ENCODE data around the gene ARHGEF1. TPM values are rescaled to one million over a fixed set of nuclear protein-coding genes. Genes with fewer than 3 reads are reported as not detected.

ARHGEF1 gene
- total and polyA plus RNA-seq, 2 donors (not counting 1 experiment from before 2014, with no cell fraction given) = 21.6 to 23.9 TPM

DNA sequence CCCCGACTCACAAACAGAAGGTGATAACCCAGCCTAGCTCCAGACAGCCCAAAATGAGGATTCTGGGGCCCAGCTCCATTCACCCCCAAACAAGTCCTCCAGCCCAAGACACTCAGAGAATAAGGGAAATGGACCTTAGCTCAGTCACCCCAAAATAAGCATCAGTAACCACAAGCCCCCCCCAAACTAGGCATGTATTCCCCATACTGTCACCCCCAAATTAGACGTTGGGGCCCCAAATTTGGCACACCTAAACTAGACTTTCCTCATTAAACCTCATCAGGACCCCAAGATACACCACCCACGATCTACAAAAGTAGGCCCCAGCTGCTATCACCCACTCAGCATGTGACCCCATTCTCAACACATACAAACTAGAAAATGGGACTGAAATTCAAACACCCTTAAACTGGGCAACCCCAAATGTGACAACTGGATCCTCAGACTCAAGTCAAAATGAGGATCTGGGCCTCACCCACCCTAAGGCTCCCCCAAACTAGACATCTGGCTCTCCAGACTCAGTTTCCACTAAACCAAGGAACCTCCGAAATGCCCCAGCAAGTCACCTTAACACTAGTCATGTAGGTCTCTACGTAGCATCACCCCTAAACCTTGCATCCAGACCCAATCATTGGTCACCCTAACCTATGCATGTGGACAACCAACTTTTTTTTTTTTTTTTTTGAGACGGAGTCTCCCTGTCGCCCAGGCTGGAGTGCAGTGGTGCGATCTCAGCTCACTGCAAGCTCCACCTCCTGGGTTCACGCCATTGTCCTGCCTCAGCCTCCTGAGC is 58.6 kb downstream of the ARHGEF1 start:
- Histone ChIP-seq H3K9ac (ENCODE audit: insufficient read depth, low read length) (no peak overlapping the region), H3K79me2 (ENCODE audit: control insufficient read depth, insufficient read depth, low read length) (no peaks in the 10 kb centered on the region), H3K36me3 (ENCODE audit: control insufficient read depth, insufficient read depth, low read length) (no peaks in the 10 kb centered on the region), H3K4me1 (ENCODE audit: control insufficient read depth, extremely low read depth, insufficient read depth, low read length) (no peaks in the 10 kb centered on the region), H3K4me2 (ENCODE audit: extremely low read depth, insufficient read depth, low read length) (no peak overlapping the region), H3K27me3 (ENCODE audit: control insufficient read depth, insufficient read depth, low read length) (peaks cover 4% of the 10 kb centered on the region), H3K27ac (ENCODE audit: insufficient read depth, low read length) (no peak overlapping the region), H4K20me1 (ENCODE audit: control insufficient read depth, extremely low read depth, insufficient read depth, low read length) (no peaks in the 10 kb centered on the region), H2AFZ (ENCODE audit: low read length) (no peak overlapping the region), H3K9me3 (ENCODE audit: control insufficient read depth, insufficient read depth, low read depth, low read length) (no peaks in the 10 kb centered on the region), H3K4me3 (replicated peaks in 1 of 4; ENCODE audit: control extremely low read depth in 1 of 4, insufficient read depth in 1 of 4, low read depth in 3 of 4, low read length in 4 of 4) (no peak overlapping the region)
- no peak for DNase-seq (ENCODE audit: low read depth in 2 of 2)
- TF ChIP-seq, protein P1, sequence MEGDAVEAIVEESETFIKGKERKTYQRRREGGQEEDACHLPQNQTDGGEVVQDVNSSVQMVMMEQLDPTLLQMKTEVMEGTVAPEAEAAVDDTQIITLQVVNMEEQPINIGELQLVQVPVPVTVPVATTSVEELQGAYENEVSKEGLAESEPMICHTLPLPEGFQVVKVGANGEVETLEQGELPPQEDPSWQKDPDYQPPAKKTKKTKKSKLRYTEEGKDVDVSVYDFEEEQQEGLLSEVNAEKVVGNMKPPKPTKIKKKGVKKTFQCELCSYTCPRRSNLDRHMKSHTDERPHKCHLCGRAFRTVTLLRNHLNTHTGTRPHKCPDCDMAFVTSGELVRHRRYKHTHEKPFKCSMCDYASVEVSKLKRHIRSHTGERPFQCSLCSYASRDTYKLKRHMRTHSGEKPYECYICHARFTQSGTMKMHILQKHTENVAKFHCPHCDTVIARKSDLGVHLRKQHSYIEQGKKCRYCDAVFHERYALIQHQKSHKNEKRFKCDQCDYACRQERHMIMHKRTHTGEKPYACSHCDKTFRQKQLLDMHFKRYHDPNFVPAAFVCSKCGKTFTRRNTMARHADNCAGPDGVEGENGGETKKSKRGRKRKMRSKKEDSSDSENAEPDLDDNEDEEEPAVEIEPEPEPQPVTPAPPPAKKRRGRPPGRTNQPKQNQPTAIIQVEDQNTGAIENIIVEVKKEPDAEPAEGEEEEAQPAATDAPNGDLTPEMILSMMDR (conservative IDR thresholded peaks at IDR 0.05 in 1 of 2, IDR thresholded peaks at IDR 0.05 in 1 of 2; ENCODE audit: low read depth in 1 of 2, low read length in 2 of 2) = no peak
- no peak for TF ChIP-seq EZH2 (IDR thresholded peaks at IDR 0.05; ENCODE audit: low read length, missing control alignments)

DNA sequence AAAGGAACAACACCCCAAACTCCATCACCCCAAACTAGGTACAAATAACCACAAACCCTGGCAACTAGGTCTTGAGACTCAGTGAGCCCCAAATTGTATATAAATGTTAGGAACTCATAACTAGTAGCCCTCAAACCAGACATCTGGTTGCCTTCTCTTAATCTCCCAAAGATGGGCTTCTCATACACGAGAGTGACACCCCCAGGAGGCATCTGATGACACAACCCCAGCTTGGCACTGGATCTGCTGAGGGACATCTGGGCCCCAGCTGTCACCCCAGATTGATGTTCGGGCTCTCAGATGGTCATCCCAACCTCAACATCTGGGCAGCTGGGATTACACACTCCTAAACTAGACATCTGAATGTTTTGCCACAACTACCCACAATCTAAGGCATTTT is 61.4 kb downstream of the ARHGEF1 start:
- no peak overlapping the region for H3K27ac ChIP-seq (ENCODE audit: insufficient read depth, low read length)
- no peak overlapping the region for H3K4me2 ChIP-seq (ENCODE audit: extremely low read depth, insufficient read depth, low read length)
- H3K4me1 ChIP-seq (ENCODE audit: control insufficient read depth, extremely low read depth, insufficient read depth, low read length) = no peaks in the 10 kb centered on the region
- no peaks in the 10 kb centered on the region for H3K36me3 ChIP-seq (ENCODE audit: control insufficient read depth, insufficient read depth, low read length)
- H3K9ac ChIP-seq (ENCODE audit: insufficient read depth, low read length) = no peak overlapping the region
- H2AFZ ChIP-seq (ENCODE audit: low read length) = no peak overlapping the region
- no peak for DNase-seq (ENCODE audit: low read depth in 2 of 2)
- no peaks in the 10 kb centered on the region for H3K79me2 ChIP-seq (ENCODE audit: control insufficient read depth, insufficient read depth, low read length)
- TF ChIP-seq, protein P1 (conservative IDR thresholded peaks at IDR 0.05 in 1 of 2, IDR thresholded peaks at IDR 0.05 in 1 of 2; ENCODE audit: low read depth in 1 of 2, low read length in 2 of 2) = no peak
- TF ChIP-seq EZH2 (IDR thresholded peaks at IDR 0.05; ENCODE audit: low read length, missing control alignments) = no peak
- H3K9me3 ChIP-seq (ENCODE audit: control insufficient read depth, insufficient read depth, low read depth, low read length) = no peaks in the 10 kb centered on the region
- H3K27me3 ChIP-seq (ENCODE audit: control insufficient read depth, insufficient read depth, low read length) = no peaks in the 10 kb centered on the region
- H4K20me1 ChIP-seq (ENCODE audit: control insufficient read depth, extremely low read depth, insufficient read depth, low read length) = no peaks in the 10 kb centered on the region
- H3K4me3 ChIP-seq (replicated peaks in 1 of 4; ENCODE audit: control extremely low read depth in 1 of 4, insufficient read depth in 1 of 4, low read depth in 3 of 4, low read length in 4 of 4) = no peak overlapping the region

DNA sequence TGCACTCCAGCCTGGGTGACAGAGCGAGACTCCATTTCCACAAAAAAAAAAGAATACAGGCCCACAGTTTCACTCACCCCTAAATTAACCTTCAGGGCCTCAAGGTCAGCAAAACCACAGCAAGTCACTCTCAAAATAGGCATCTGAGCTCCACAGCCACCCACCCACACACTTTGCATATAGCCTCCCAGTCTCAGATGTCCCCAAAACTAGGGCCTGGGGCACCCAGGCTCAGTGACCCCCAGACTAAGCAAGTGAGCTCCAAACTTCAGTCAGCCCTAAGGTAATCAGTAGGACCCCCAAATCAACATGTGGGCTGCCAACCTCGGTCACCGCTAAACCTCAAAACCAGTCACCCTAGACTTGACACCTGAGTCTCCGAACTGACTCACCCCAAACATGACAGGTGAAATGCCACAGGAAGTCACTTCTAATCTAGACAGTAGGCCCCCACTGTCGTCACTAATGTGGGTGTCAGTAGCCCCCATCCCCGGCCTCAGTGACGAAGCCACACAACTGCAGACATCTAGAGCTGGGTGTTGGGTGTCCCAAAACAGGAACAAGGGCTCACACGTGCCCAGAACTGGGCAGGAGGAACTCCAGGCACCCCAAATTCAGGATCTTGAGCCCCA is 62.3 kb downstream of the ARHGEF1 start:
- H3K36me3 ChIP-seq (ENCODE audit: control insufficient read depth, insufficient read depth, low read length) = no peaks in the 10 kb centered on the region
- DNase-seq (ENCODE audit: low read depth in 2 of 2) = no peak
- no peak for TF ChIP-seq EZH2 (IDR thresholded peaks at IDR 0.05; ENCODE audit: low read length, missing control alignments)
- TF ChIP-seq, protein P1 (conservative IDR thresholded peaks at IDR 0.05 in 1 of 2, IDR thresholded peaks at IDR 0.05 in 1 of 2; ENCODE audit: low read depth in 1 of 2, low read length in 2 of 2) = no peak

More for the DNA sequence above, 62.3 kb downstream of the ARHGEF1 start:
- no peak overlapping the region for H2AFZ ChIP-seq (ENCODE audit: low read length)
- H4K20me1 ChIP-seq (ENCODE audit: control insufficient read depth, extremely low read depth, insufficient read depth, low read length) = no peaks in the 10 kb centered on the region
- H3K4me3 ChIP-seq (replicated peaks in 1 of 4; ENCODE audit: control extremely low read depth in 1 of 4, insufficient read depth in 1 of 4, low read depth in 3 of 4, low read length in 4 of 4) = no peak overlapping the region
- H3K9me3 ChIP-seq (ENCODE audit: control insufficient read depth, insufficient read depth, low read depth, low read length) = no peaks in the 10 kb centered on the region
- no peak overlapping the region for H3K27ac ChIP-seq (ENCODE audit: insufficient read depth, low read length)
- no peak overlapping the region for H3K4me2 ChIP-seq (ENCODE audit: extremely low read depth, insufficient read depth, low read length)
- no peaks in the 10 kb centered on the region for H3K4me1 ChIP-seq (ENCODE audit: control insufficient read depth, extremely low read depth, insufficient read depth, low read length)
- H3K79me2 ChIP-seq (ENCODE audit: control insufficient read depth, insufficient read depth, low read length) = no peaks in the 10 kb centered on the region
- no peaks in the 10 kb centered on the region for H3K27me3 ChIP-seq (ENCODE audit: control insufficient read depth, insufficient read depth, low read length)
- H3K9ac ChIP-seq (ENCODE audit: insufficient read depth, low read length) = no peak overlapping the region
